ENCODE data around the gene KLRC1. TPM values are rescaled to one million over a fixed set of nuclear protein-coding genes. Genes with fewer than 3 reads are reported as not detected.

The KLRC1 gene
- total and polyA plus RNA-seq, 4 donors, result 0.10 to 1.5 (median 1.3) TPM

- TF ChIP-seq TAF1 (conservative IDR thresholded peaks at IDR 0.05) (no peak), MAX (IDR thresholded peaks at IDR 0.05) (no peak), JUND (IDR thresholded peaks at IDR 0.05) (no peak), FOXA2 (IDR thresholded peaks at IDR 0.05) (no peak), RXRA (IDR thresholded peaks at IDR 0.05) (no peak), NR2F2 (IDR thresholded peaks at IDR 0.05) (no peak), YY1 (IDR thresholded peaks at IDR 0.05) (no peak)
- H3K36me3 ChIP-seq (ENCODE audit: control insufficient read depth in 4 of 4, insufficient read depth in 3 of 4, low read depth in 1 of 4, low read length in 3 of 4), result no peaks in the 10 kb centered on the region
- peaks cover 0 to 6% (median 0%) of the 10 kb centered on the region in 4 donors for H3K27me3 ChIP-seq (ENCODE audit: control insufficient read depth in 4 of 4, insufficient read depth in 4 of 4, low read length in 3 of 4)
- H3K4me1 ChIP-seq (ENCODE audit: control insufficient read depth in 4 of 4, insufficient read depth in 4 of 4, low read length in 3 of 4), result no peaks in the 10 kb centered on the region
- no peak overlapping the region for H3K27ac ChIP-seq (ENCODE audit: low read depth in 1 of 2, low read length in 2 of 2)
- no peak overlapping the region for H3K4me3 ChIP-seq (ENCODE audit: low read depth in 1 of 3, low read length in 3 of 3)
- H3K9ac ChIP-seq (ENCODE audit: low read depth in 1 of 2, low read length in 2 of 2), result no peak overlapping the region
- peaks cover 0 to 2% (median 0%) of the 10 kb centered on the region in 4 donors for H3K9me3 ChIP-seq (ENCODE audit: control insufficient read depth in 4 of 4, low read length in 3 of 4)
- no peak for DNase-seq (ENCODE audit: low spot score)
Observed at GRCh38 chr12:10400829-10401228, 52.3 kb downstream of the KLRC1 start.

- H3K27ac ChIP-seq (ENCODE audit: low read depth in 1 of 2, low read length in 2 of 2), result no peak overlapping the region
- WGBS, result 85% methylated on average over 2 of the region's 2 CpGs
- H3K4me3 ChIP-seq (ENCODE audit: low read depth in 1 of 3, low read length in 3 of 3), result no peak overlapping the region
- TF ChIP-seq TAF1 (conservative IDR thresholded peaks at IDR 0.05) (no peak), HNF4G (IDR thresholded peaks at IDR 0.05) (no peak), CTCF (IDR thresholded peaks at IDR 0.05; ENCODE audit: low read depth, low read length, missing input control) (no peak), GABPA (IDR thresholded peaks at IDR 0.05 in 1 of 2, conservative IDR thresholded peaks at IDR 0.05 in 1 of 2) (no peak), FOXA1 (IDR thresholded peaks at IDR 0.05) (no peak), RAD21 (IDR thresholded peaks at IDR 0.05) (no peak), ZBTB33 (IDR thresholded peaks at IDR 0.05) (no peak), ATF3 (IDR thresholded peaks at IDR 0.05) (no peak), NR2F2 (IDR thresholded peaks at IDR 0.05) (no peak), REST (IDR thresholded peaks at IDR 0.05) (no peak), YY1 (IDR thresholded peaks at IDR 0.05) (no peak), RXRA (IDR thresholded peaks at IDR 0.05) (no peak), SP1 (IDR thresholded peaks at IDR 0.05) (no peak), HNF4A (conservative IDR thresholded peaks at IDR 0.05) (no peak), MAX (IDR thresholded peaks at IDR 0.05) (no peak), FOXA2 (IDR thresholded peaks at IDR 0.05) (no peak), JUND (IDR thresholded peaks at IDR 0.05) (no peak)
- no peak overlapping the region for H3K9ac ChIP-seq (ENCODE audit: low read depth in 1 of 2, low read length in 2 of 2)
- no peaks in the 10 kb centered on the region for H3K9me3 ChIP-seq (ENCODE audit: control insufficient read depth in 4 of 4, low read length in 3 of 4)
- no peaks in the 10 kb centered on the region for H3K4me1 ChIP-seq (ENCODE audit: control insufficient read depth in 4 of 4, insufficient read depth in 4 of 4, low read length in 3 of 4)
- no peaks in the 10 kb centered on the region for H3K36me3 ChIP-seq (ENCODE audit: control insufficient read depth in 4 of 4, insufficient read depth in 3 of 4, low read depth in 1 of 4, low read length in 3 of 4)
- no peak for DNase-seq (ENCODE audit: low spot score)
- peaks cover 0 to 6% (median 0%) of the 10 kb centered on the region in 4 donors for H3K27me3 ChIP-seq (ENCODE audit: control insufficient read depth in 4 of 4, insufficient read depth in 4 of 4, low read length in 3 of 4)
Observed at GRCh38 chr12:10398168-10398567, 55.0 kb downstream of the KLRC1 start.

All from liver (tissue), 9 donors.